Measurements from ENCODE around the gene TPPP2. TPM values are rescaled to one million over a fixed set of nuclear protein-coding genes. Genes with fewer than 3 reads are reported as not detected.

Gene TPPP2
- total and polyA plus RNA-seq, 7 donors: 0.90 to 3.2 (median 2.1) TPM; not detected in 1

DNA sequence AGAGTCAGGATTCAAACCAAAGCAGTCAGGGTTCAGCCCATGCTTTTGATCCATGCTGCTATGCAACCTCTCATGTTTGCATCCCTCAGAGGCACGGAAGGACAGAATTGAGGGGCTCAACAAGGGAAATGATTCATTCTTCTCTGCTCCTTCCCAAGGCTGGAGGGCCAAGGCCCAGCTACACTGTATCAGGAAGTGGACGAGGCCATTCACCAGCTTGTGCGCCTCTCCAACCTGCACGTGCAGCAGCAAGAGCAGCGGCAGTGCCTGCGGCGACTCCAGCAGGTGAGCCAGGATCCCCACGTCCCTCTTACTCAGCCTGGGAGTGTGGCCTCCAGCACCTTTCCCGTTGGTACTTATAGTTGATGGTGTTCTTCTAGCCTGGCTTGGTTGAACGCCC is 48.7 kb downstream of the TPPP2 start:
- Histone ChIP-seq H3K4me3 (no peak overlapping the region), H3K9me3 (no peaks in the 10 kb centered on the region), H3K4me1 (no peaks in the 10 kb centered on the region), H3K27me3 (ENCODE audit: insufficient read depth in 3 of 3, low read length in 2 of 3) (no peaks in the 10 kb centered on the region), H3K27ac (no peak overlapping the region), H3K36me3 (ENCODE audit: insufficient read depth in 1 of 2, low read depth in 1 of 2) (peaks cover 4 to 97% of the 10 kb centered on the region in 2 donors)
- intact Hi-C loops (cut with DNase I): no loop called here
- no peak for DNase-seq
- ATAC-seq: no peak
- TF ChIP-seq, protein P1, sequence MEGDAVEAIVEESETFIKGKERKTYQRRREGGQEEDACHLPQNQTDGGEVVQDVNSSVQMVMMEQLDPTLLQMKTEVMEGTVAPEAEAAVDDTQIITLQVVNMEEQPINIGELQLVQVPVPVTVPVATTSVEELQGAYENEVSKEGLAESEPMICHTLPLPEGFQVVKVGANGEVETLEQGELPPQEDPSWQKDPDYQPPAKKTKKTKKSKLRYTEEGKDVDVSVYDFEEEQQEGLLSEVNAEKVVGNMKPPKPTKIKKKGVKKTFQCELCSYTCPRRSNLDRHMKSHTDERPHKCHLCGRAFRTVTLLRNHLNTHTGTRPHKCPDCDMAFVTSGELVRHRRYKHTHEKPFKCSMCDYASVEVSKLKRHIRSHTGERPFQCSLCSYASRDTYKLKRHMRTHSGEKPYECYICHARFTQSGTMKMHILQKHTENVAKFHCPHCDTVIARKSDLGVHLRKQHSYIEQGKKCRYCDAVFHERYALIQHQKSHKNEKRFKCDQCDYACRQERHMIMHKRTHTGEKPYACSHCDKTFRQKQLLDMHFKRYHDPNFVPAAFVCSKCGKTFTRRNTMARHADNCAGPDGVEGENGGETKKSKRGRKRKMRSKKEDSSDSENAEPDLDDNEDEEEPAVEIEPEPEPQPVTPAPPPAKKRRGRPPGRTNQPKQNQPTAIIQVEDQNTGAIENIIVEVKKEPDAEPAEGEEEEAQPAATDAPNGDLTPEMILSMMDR (IDR thresholded peaks at IDR 0.05): no peak
- 87 to 94% (median 88%) methylated on average over 10 of the region's 10 CpGs for WGBS, 3 donors

DNA sequence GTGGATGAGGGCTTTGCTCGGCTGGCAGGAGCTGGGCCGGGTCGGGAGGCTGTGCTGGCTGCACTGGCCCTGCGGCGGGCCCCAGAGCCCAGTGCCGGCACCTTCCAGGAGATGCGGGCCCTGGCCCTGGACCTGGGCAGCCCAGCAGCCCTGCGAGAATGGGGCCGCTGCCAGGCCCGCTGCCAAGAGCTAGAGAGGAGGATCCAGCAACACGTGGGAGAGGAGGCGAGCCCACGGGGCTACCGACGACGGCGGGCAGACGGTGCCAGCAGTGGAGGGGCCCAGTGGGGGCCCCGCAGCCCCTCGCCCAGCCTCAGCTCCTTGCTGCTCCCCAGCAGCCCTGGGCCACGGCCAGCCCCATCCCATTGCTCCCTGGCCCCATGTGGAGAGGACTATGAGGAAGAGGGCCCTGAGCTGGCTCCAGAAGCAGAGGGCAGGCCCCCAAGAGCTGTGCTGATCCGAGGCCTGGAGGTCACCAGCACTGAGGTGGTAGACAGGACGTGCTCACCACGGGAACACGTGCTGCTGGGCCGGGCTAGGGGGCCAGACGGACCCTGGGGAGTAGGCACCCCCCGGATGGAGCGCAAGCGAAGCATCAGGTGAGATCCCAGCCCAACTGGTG is 51.6 kb downstream of the TPPP2 start:
- intact Hi-C loops (cut with DNase I): no loop called here
- Histone ChIP-seq H3K36me3 (ENCODE audit: insufficient read depth in 1 of 2, low read depth in 1 of 2) (peaks cover 2 to 97% of the 10 kb centered on the region in 2 donors), H3K4me1 (no peaks in the 10 kb centered on the region), H3K27ac (no peak overlapping the region), H3K4me3 (no peak overlapping the region), H3K9me3 (no peaks in the 10 kb centered on the region), H3K27me3 (ENCODE audit: insufficient read depth in 3 of 3, low read length in 2 of 3) (no peaks in the 10 kb centered on the region)
- TF ChIP-seq, protein P1 (IDR thresholded peaks at IDR 0.05): no peak
- WGBS, 3 donors: 85 to 90% (median 86%) methylated on average over 22 to 30 of the region's 30 CpGs
- ATAC-seq: no peak
- DNase-seq: no peak

Other genes with a start within 250 kb of the TPPP2 start
- gene RNASE6, start 248.9 kb upstream of the TPPP2 start, total RNA-seq: 1 to 10 TPM; 1.5 to 4.3 (median 2.4) TPM
- gene RNASE6, start 248.9 kb upstream of the TPPP2 start, polyA plus RNA-seq: 1 to 10 TPM; 1.1 to 3.1 (median 1.2) TPM
- 100 to 1,000 TPM in 2 of 4 donors, 10 to 100 TPM in 2; 94.4 to 192 (median 139) TPM for gene RNASE1, start 227.4 kb upstream of the TPPP2 start, total RNA-seq
- 100 to 1,000 TPM in 2 of 3 donors, 10 to 100 TPM in 1; 80.2 to 117 (median 111) TPM for gene RNASE1, start 227.4 kb upstream of the TPPP2 start, polyA plus RNA-seq
- not detected for gene RNASE3, start 138.8 kb upstream of the TPPP2 start, total RNA-seq
- gene RNASE3, start 138.8 kb upstream of the TPPP2 start, polyA plus RNA-seq: under 1 TPM in 2 of 3 donors, not detected in 1; 0.05 to 0.51 TPM
- 1 to 10 TPM in 1 of 4 donors, under 1 TPM in 2, not detected in 1; 0.78 to 1.1 (median 0.90) TPM for gene RNASE2, start 74.7 kb upstream of the TPPP2 start, total RNA-seq
- 1 to 10 TPM in 2 of 3 donors, under 1 TPM in 1; 0.38 to 1.8 (median 1.1) TPM for gene RNASE2, start 74.7 kb upstream of the TPPP2 start, polyA plus RNA-seq
- 10 to 100 TPM; 24.6 to 38.0 (median 29.3) TPM for gene METTL17, start 40.2 kb upstream of the TPPP2 start, total RNA-seq
- 10 to 100 TPM; 38.6 to 55.7 (median 50.7) TPM for gene METTL17, start 40.2 kb upstream of the TPPP2 start, polyA plus RNA-seq
- not detected for gene SLC39A2, start 30.9 kb upstream of the TPPP2 start, total RNA-seq
- under 1 TPM in 1 of 3 donors, not detected in 2; 0.04 TPM for gene SLC39A2, start 30.9 kb upstream of the TPPP2 start, polyA plus RNA-seq
- 100 to 1,000 TPM; 552 to 931 (median 770) TPM for gene NDRG2, start 5.2 kb upstream of the TPPP2 start, total RNA-seq
- 1,000 to 10,000 TPM in 1 of 3 donors, 100 to 1,000 TPM in 2; 328 to 2,087 (median 762) TPM for gene NDRG2, start 5.2 kb upstream of the TPPP2 start, polyA plus RNA-seq
- gene RNASE13, start 4.6 kb downstream of the TPPP2 start, total RNA-seq: not detected
- gene RNASE13, start 4.6 kb downstream of the TPPP2 start, polyA plus RNA-seq: under 1 TPM in 1 of 3 donors, not detected in 2; 0.05 TPM
- gene RNASE7, start 12.1 kb downstream of the TPPP2 start, total RNA-seq: under 1 TPM; 0.15 to 0.43 (median 0.28) TPM
- gene RNASE7, start 12.1 kb downstream of the TPPP2 start, polyA plus RNA-seq: 1 to 10 TPM in 1 of 3 donors, under 1 TPM in 1, not detected in 1; 0.73 to 1.9 TPM
- gene RNASE8, start 27.6 kb downstream of the TPPP2 start, total RNA-seq: not detected
- gene RNASE8, start 27.6 kb downstream of the TPPP2 start, polyA plus RNA-seq: not detected
- 10 to 100 TPM in 3 of 4 donors, 1 to 10 TPM in 1; 9.8 to 18.7 (median 12.6) TPM for gene ARHGEF40, start 40.1 kb downstream of the TPPP2 start, total RNA-seq
- 10 to 100 TPM in 1 of 3 donors, 1 to 10 TPM in 2; 6.8 to 10.1 (median 7.3) TPM for gene ARHGEF40, start 40.1 kb downstream of the TPPP2 start, polyA plus RNA-seq
- 10 to 100 TPM; 13.9 to 28.5 (median 22.9) TPM for gene ZNF219, start 68.4 kb downstream of the TPPP2 start, total RNA-seq
- gene ZNF219, start 68.4 kb downstream of the TPPP2 start, polyA plus RNA-seq: 10 to 100 TPM; 32.2 to 38.1 (median 35.4) TPM
- gene TMEM253, start 70.8 kb downstream of the TPPP2 start, total RNA-seq: under 1 TPM in 2 of 4 donors, not detected in 2; 0.17 TPM
- under 1 TPM; 0.10 to 0.29 (median 0.27) TPM for gene TMEM253, start 70.8 kb downstream of the TPPP2 start, polyA plus RNA-seq
- gene OR5AU1, start 125.8 kb downstream of the TPPP2 start, total RNA-seq: under 1 TPM in 1 of 4 donors, not detected in 3; 0.32 TPM
- not detected for gene OR5AU1, start 125.8 kb downstream of the TPPP2 start, polyA plus RNA-seq
- gene HNRNPC, start 239.2 kb downstream of the TPPP2 start, total RNA-seq: 100 to 1,000 TPM; 217 to 310 (median 245) TPM
- 100 to 1,000 TPM; 215 to 290 (median 282) TPM for gene HNRNPC, start 239.2 kb downstream of the TPPP2 start, polyA plus RNA-seq
- gene RPGRIP1, start 249.9 kb downstream of the TPPP2 start, total RNA-seq: not detected
- gene RPGRIP1, start 249.9 kb downstream of the TPPP2 start, polyA plus RNA-seq: under 1 TPM in 2 of 3 donors, not detected in 1; 0.04 to 0.15 TPM